Epidermal melanocyte (primary cell): Measurements from ENCODE around the gene DEFB132.

Experiments used
- DNase-seq: peaks from one replicate; pipeline ENCODE4 v3.0.0; 2011; ENCODE audit warnings: low spot score; ENCODE audit not compliant: insufficient read length

DEFB132 gene

GRCh38 chr20:263701-264100, 6.2 kb downstream of the DEFB132 start:
- no peak for DNase-seq

DNA sequence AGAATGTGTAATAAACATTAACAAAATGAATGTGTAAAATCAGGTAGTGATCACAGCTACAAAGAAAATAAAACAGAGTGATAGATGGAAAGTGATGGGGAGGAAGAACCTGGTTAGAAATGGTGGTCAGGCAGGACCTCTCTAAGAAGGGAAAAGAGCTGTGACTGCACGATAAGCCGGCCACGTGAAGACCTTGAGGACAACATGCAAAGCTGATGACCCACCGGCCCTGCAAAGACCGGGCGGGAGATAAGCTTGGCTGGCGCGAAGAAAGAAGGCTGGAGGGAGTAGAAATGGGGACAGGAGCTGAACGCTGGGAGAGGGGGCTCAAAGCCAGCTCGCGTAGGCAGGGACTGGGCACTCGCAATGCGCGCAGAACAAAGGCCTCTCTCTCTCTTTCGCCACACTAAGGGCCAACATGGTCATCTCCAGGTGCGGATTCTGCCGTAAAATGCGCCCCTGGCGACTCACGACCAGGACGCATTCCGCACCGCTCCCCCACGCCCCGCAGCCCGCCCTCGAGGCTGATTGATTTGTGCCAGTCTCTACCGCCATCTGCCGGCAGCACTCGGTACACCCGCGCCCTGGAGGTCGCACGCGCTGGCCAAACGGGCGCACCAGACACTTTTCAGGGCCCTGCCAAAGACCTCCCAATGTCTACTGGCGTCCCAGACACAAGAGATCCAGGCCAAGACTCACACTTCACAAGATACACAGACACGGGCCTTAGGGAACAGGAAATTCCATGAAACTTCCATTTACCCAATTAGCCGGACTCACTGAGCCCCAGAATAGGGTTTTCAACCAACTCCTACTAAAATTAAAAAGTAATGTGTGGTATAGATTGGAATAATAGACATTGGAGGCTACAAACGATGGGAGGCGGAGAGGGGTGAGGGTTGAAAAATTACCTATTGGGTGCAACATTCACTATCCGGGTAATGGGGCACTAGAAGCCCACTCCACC, 9.4 kb downstream of the DEFB132 start:
- DNase-seq = peak; percentile 78

- DNase-seq = no peak
Measured at GRCh38 chr20:270517-270916, 13.0 kb downstream of the DEFB132 start.

- DNase-seq = no peak
Measured at GRCh38 chr20:271069-271468, 13.5 kb downstream of the DEFB132 start.

GRCh38 chr20:271528-271927, 14.0 kb downstream of the DEFB132 start:
- no peak for DNase-seq

DNA sequence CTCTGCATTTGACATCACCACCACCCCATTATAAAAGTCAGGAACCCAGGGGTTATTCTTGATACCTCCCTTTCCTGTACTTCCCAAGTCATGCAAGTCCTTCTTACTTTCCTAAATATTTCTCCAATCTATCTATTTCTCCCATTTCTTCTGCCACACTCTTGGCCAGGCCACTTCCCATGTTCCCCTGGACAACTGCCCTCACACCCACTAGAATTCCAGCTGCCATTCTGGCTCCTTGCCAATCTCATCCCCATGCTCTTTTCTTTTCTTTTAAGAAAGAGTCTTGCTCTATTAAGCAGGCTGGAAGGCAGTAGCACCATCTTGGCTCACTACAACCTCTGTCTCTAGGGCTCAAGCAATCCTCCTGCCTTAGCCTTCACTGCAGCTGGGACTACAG, 15.2 kb downstream of the DEFB132 start:
- no peak for DNase-seq

- no peak for DNase-seq
Measured at GRCh38 chr20:273884-274283, 16.4 kb downstream of the DEFB132 start.

DNA sequence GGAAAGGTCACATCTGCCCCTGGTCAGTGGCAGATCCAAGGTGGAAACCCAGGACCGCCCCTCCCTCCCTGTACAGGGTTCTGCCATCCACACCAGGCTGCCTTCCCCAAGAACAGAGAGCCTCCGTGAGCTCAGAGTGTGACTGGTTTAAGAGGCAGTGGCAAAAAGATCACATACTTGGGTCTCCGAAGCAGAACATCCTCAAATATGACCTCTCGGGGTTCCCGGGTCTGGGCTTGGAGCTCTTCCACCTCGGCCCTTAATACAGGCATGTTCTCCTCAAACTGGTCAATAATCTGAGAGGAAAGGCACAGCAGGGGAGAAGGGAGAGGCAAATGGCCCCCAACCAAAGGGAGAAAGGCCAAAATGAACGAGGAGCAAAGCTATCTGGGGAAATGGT, 18.3 kb downstream of the DEFB132 start:
- no peak for DNase-seq

DNA sequence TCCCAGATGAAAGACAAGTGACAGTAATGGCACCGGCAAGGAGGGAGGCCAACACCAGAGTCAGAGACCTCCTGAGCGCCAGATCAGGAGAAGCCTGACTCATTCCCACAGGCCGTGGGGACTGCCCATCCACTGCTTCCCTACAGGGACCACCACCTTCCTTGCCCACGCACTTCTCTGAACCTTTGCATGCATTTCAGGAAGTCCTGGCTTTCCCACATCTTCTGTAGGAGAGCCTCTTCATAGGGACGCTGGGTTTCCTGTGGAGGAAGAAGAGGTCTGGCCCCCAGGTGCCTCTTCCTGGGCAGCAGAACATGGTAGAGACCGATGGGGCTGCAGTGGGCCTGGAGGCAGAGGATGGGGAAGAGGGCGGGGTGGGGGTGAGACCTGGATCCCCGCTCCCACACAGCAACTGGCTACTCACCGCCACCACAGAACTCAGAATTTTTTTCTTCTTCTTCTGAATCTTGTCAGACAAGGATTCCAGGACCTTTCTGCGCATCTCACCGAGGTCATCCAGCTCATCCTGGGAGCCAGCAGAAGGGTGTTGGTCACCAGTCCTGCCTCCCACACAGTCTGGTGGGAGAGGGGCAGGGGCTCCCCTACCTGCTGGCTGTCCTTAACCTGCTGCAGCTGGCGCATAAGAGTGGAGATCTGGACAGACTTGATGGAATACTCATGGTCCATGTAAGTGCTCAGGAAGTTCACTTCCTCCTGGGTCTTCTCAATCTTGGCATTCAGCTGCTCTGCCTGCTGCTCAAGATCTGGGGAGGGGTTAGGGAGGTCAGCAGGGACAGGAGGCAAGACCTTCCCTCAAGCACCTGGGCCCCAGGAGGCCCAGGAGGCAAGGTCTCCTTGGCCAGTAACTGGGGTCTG, 19.3 kb downstream of the DEFB132 start:
- DNase-seq = no peak

GRCh38 chr20:277496-277781, 19.9 kb downstream of the DEFB132 start:
- no peak for DNase-seq

GRCh38 chr20:278181-278580, 20.7 kb downstream of the DEFB132 start:
- no peak for DNase-seq

GRCh38 chr20:278607-279571, 21.4 kb downstream of the DEFB132 start:
- no peak for DNase-seq

DNA sequence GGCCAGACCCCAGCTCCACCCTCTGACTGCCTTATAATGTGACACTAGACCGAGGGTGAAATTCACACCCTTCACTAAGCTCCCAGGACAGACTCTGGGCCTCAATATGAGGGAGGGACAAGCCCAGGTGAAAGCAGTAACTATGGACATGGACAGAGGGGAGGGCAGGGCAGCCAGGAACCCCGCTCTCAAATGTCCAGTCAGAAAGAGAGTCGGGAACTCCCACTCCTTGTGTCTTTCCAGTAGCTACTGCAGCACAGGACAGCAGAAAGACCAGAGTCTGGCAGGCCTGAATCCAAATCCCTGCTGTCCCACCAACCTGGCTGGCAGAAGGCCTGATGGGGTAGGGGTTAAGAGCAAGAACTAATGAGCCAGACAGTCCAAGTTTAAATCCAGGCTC, 26.6 kb downstream of the DEFB132 start:
- no peak for DNase-seq

- no peak for DNase-seq
Measured at GRCh38 chr20:286508-286907, 29.0 kb downstream of the DEFB132 start.

- DNase-seq = no peak
Measured at GRCh38 chr20:288956-289692, 31.6 kb downstream of the DEFB132 start.

DNA sequence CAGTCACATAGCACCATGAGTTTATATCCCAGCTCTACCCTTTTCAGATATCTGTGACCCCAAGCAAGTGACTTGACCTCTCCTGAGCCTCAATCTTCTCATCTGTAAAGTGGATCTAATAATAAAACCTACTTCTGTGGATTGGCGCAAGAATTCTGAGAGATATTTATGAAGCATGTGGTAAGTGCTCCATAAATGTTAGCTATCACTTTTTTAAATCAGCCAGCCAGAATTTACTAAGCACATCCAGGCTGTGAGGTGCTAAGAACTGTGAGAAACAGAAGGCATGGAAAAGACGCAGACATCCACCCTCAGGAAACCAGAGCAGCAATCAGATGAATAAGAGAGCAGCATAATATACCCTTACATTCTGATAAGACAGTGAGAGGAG, 32.2 kb downstream of the DEFB132 start:
- no peak for DNase-seq

DNA sequence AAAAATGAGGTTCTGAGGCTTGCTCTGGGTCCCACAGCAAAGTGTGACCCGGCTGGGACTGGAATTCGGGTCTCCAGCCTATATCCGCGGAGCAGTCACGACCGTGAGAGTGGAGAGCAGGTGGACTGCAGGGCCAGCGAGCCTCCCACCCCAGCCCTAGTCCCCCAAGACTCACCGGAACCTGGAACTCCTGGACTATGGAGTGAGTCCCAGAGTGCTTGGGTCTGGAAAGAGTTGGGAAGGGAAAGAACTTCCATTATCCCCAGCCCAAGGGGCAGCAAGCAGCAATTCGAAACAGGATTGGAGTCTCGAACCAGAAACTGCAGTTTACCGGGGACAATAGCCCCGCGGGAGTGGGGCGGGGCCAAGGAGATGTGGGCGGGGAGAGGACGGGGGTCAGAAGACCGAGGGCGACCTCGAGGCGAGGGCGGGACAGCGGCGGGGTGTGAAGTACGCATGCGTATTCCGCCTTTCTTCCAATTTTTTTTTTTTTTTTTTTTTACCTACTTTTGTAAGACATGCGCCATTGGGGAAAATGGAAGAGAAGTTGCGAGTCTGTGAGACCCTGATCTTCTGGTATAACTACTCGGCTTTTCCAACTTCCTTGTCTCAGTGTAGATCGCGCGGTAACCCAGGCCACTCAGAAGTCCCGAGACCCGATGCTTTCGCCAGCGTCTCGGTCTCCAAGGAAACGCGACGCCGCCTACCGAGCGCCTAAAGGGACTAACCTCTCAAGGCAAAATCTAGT, 32.7 kb downstream of the DEFB132 start, which contains the start of gene C20orf96:
C20orf96 (minus strand) TSS at position 667 of the 748 bp plus-strand sequence; CDS start at position 527, 140 bp downstream.
- peak; percentile 98 for DNase-seq

- no peak for DNase-seq
Measured at GRCh38 chr20:294602-295001, 37.1 kb downstream of the DEFB132 start.

GRCh38 chr20:295804-296203, 38.3 kb downstream of the DEFB132 start:
- DNase-seq = no peak
